Astrocyte (in vitro differentiated cells and primary cell): ENCODE results near the gene JAGN1. TPM values are rescaled to one million over a fixed set of nuclear protein-coding genes. Genes with fewer than 3 reads are reported as not detected.
A peak's percentile ranks its signal among the peaks of the same experiment; 100 is the strongest.

Experiments used
- DNase-seq: peaks from one replicate; pipeline ENCODE4 v3.0.0-alpha.2; 2010; ENCODE audit warnings: low read depth
- FAIRE-seq: peaks from 2 replicates; lab custom pipeline; 2011; peaks lifted over from hg19 to GRCh38; lab: Jason Lieb, UNC
- H2AFZ ChIP-seq: 2 replicates; pipeline ENCODE4 v1.6.0; 2012; ENCODE audit warnings: low read depth, low read length, inconsistent platforms
- H3K27ac ChIP-seq: 2 replicates; pipeline ENCODE4 v1.5.1; 2011; ENCODE audit warnings: low read depth, low read length, inconsistent platforms
- H3K27me3 ChIP-seq: 2 replicates; pipeline ENCODE4 v1.6.0; 2011; ENCODE audit warnings: low read length, inconsistent platforms; ENCODE audit not compliant: insufficient read depth
- H3K36me3 ChIP-seq: 2 replicates; pipeline ENCODE4 v1.5.1; 2011; ENCODE audit warnings: low read length, inconsistent platforms; ENCODE audit not compliant: insufficient read depth
- H3K4me1 ChIP-seq: 2 replicates; pipeline ENCODE4 v1.5.1; 2011; ENCODE audit warnings: low read length, inconsistent platforms; ENCODE audit not compliant: insufficient read depth
- H3K4me2 ChIP-seq: 2 replicates; pipeline ENCODE4 v1.6.0; 2012; ENCODE audit warnings: low read length, inconsistent platforms
- H3K4me3 ChIP-seq: 2 replicates; pipeline ENCODE4 v1.5.1; 2011; ENCODE audit warnings: low read depth, mild to moderate bottlenecking, low read length, inconsistent platforms; ENCODE audit not compliant: insufficient read depth
- H3K79me2 ChIP-seq: 2 replicates; pipeline ENCODE4 v1.6.0; 2012; ENCODE audit warnings: mild to moderate bottlenecking, low read length, inconsistent platforms; ENCODE audit not compliant: insufficient read depth
- H3K9ac ChIP-seq: 2 replicates; pipeline ENCODE4 v1.6.0; 2012; ENCODE audit warnings: mild to moderate bottlenecking, low read length, inconsistent platforms
- H3K9me3 ChIP-seq: 2 replicates; pipeline ENCODE4 v1.5.1; 2012; ENCODE audit warnings: low read depth, mild to moderate bottlenecking, low read length, inconsistent platforms; ENCODE audit not compliant: insufficient read depth
- H4K20me1 ChIP-seq: 2 replicates; pipeline ENCODE4 v1.6.0; 2012; ENCODE audit warnings: low read length, inconsistent platforms; ENCODE audit not compliant: insufficient read depth
- H3K27ac Mint-ChIP-seq: one replicate; pipeline ENCODE4 v1.8.0; 2021; ENCODE audit warnings: mild to moderate bottlenecking, mixed read lengths; ENCODE audit not compliant: unreplicated experiment
- H3K27me3 Mint-ChIP-seq: one replicate; pipeline ENCODE4 v1.8.0; 2021; ENCODE audit warnings: low read depth, mixed read lengths; ENCODE audit not compliant: unreplicated experiment
- H3K36me3 Mint-ChIP-seq: one replicate; pipeline ENCODE4 v1.8.0; 2021; ENCODE audit warnings: low read depth, mixed read lengths; ENCODE audit not compliant: unreplicated experiment
- H3K4me1 Mint-ChIP-seq: one replicate; pipeline ENCODE4 v1.8.0; 2021; ENCODE audit warnings: low read depth, mixed read lengths; ENCODE audit not compliant: unreplicated experiment
- H3K4me3 Mint-ChIP-seq: one replicate; pipeline ENCODE4 v1.8.0; 2021; ENCODE audit warnings: mild to moderate bottlenecking, moderate library complexity, mixed read lengths; ENCODE audit not compliant: unreplicated experiment
- H3K9me3 Mint-ChIP-seq: one replicate; pipeline ENCODE4 v1.8.0; 2021; ENCODE audit warnings: mild to moderate bottlenecking, mixed read lengths; ENCODE audit not compliant: unreplicated experiment
- EZH2 ChIP-seq: IDR thresholded peaks from 2 replicates; pipeline ENCODE4 v1.6.1; 2012; ENCODE audit warnings: mild to moderate bottlenecking, low read length, inconsistent platforms; ENCODE audit not compliant: insufficient read depth
- total RNA-seq: library from RNA; stranded (reverse); gene quantifications from 2 replicates; pipeline ENCODE4 v1.2.1, GENCODE V29; 2021
- TF ChIP-seq, protein P1 (sequence below): IDR thresholded peaks from 2 replicates; pipeline ENCODE4 v1.5.1; 2011; ENCODE audit warnings: low read depth, mild to moderate bottlenecking, inconsistent platforms, low read length, moderate library complexity; ENCODE audit not compliant: insufficient read depth

Gene JAGN1
- total RNA-seq, 1 donor from 2014 or later: 31.7 TPM

GRCh38 chr3:9934235-9934621, 43.8 kb downstream of the JAGN1 start:
- TF ChIP-seq, protein P1, sequence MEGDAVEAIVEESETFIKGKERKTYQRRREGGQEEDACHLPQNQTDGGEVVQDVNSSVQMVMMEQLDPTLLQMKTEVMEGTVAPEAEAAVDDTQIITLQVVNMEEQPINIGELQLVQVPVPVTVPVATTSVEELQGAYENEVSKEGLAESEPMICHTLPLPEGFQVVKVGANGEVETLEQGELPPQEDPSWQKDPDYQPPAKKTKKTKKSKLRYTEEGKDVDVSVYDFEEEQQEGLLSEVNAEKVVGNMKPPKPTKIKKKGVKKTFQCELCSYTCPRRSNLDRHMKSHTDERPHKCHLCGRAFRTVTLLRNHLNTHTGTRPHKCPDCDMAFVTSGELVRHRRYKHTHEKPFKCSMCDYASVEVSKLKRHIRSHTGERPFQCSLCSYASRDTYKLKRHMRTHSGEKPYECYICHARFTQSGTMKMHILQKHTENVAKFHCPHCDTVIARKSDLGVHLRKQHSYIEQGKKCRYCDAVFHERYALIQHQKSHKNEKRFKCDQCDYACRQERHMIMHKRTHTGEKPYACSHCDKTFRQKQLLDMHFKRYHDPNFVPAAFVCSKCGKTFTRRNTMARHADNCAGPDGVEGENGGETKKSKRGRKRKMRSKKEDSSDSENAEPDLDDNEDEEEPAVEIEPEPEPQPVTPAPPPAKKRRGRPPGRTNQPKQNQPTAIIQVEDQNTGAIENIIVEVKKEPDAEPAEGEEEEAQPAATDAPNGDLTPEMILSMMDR: peak; percentile 13
- TF ChIP-seq EZH2: no peak
- H3K27ac ChIP-seq: peak overlapping the region; percentile 80
- H3K9ac ChIP-seq: peak overlapping the region; percentile 82
- H3K4me1 ChIP-seq: peaks cover 9% of the 10 kb centered on the region
- no peak for FAIRE-seq
- H3K27me3 ChIP-seq: no peaks in the 10 kb centered on the region
- H3K4me3 ChIP-seq: peak overlapping the region; percentile 77
- peak; percentile 24 for DNase-seq
- H3K9me3 Mint-ChIP-seq: peaks cover 3% of the 10 kb centered on the region
- H4K20me1 ChIP-seq: no peaks in the 10 kb centered on the region
- peak overlapping the region; percentile 85 for H3K4me2 ChIP-seq
- H3K9me3 ChIP-seq: no peaks in the 10 kb centered on the region
- H3K4me3 Mint-ChIP-seq: peak overlapping the region; percentile 92
- H3K36me3 Mint-ChIP-seq: peaks cover 26% of the 10 kb centered on the region
- H2AFZ ChIP-seq: peak overlapping the region; percentile 93
- peaks cover 2% of the 10 kb centered on the region for H3K4me1 Mint-ChIP-seq
- no peaks in the 10 kb centered on the region for H3K36me3 ChIP-seq
- no peaks in the 10 kb centered on the region for H3K79me2 ChIP-seq
- peak overlapping the region; percentile 86 for H3K27ac Mint-ChIP-seq
- H3K27me3 Mint-ChIP-seq: no peaks in the 10 kb centered on the region

DNA sequence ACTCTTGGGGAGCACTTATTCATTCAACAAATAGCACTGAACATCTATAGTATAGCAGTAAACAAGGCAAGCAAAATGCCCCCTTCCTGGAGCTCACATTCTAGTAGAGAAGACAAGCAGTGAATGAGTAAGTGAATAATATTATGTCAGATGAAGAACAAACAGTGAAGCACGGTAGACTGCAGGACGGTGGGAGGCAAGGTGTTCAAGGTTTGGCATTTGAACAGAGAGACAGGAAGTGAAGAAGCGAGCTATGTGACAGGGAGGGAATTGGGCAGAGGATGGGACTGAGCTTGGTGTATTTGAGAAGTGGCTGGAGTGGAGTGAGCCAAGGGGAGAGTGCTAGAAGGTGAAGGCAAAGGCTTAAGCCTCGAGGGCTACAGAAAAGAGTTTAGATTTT, 44.6 kb downstream of the JAGN1 start:
- no peak overlapping the region for H2AFZ ChIP-seq
- Mint-ChIP-seq H3K27ac (no peak overlapping the region), H3K4me3 (peak overlapping the region; percentile 92), H3K9me3 (peaks cover 3% of the 10 kb centered on the region), H3K4me1 (peaks cover 2% of the 10 kb centered on the region), H3K36me3 (peaks cover 19% of the 10 kb centered on the region), H3K27me3 (no peaks in the 10 kb centered on the region)
- H3K4me3 ChIP-seq: no peak overlapping the region
- FAIRE-seq (no peak), DNase-seq (no peak)
- no peaks in the 10 kb centered on the region for H3K9me3 ChIP-seq
- no peaks in the 10 kb centered on the region for H3K79me2 ChIP-seq
- peaks cover 9% of the 10 kb centered on the region for H3K4me1 ChIP-seq
- H3K36me3 ChIP-seq: no peaks in the 10 kb centered on the region
- H3K9ac ChIP-seq: no peak overlapping the region
- peak overlapping the region; percentile 85 for H3K4me2 ChIP-seq
- no peak overlapping the region for H3K27ac ChIP-seq
- H3K27me3 ChIP-seq: no peaks in the 10 kb centered on the region
- no peaks in the 10 kb centered on the region for H4K20me1 ChIP-seq
- TF ChIP-seq EZH2: no peak
- TF ChIP-seq, protein P1: no peak

DNA sequence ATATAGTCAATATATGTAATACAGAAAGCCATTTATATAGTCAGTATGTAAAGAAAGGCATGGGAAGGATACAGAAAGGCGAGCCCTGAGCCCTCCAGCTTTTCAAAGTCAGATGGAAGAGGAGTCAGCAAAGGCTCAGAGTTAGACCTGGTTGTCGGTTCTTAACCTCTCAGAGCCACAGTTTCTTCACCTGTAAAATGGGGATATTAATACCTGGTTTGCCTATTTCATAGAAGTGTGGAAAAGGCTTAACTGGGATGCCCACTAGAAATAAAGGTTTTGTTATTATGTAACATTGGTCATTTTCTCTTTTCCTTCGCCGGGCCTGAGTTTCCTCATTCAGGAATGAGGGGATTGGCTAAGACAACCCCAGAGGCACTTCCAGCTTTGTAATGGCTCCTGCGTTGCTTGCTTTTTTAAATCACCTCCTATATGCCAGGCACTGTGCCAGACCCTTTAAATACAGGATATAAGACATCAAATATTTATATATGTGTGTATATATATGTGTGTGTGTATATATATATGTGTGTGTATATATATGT, 45.6 kb downstream of the JAGN1 start:
- no peak overlapping the region for H2AFZ ChIP-seq
- no peak overlapping the region for H3K9ac ChIP-seq
- DNase-seq (no peak), FAIRE-seq (no peak)
- no peak overlapping the region for H3K27ac Mint-ChIP-seq
- H3K36me3 Mint-ChIP-seq: peaks cover 10% of the 10 kb centered on the region
- H3K36me3 ChIP-seq: no peaks in the 10 kb centered on the region
- H3K4me3 Mint-ChIP-seq: no peak overlapping the region
- H3K4me1 ChIP-seq: peaks cover 9% of the 10 kb centered on the region
- H3K27me3 ChIP-seq: no peaks in the 10 kb centered on the region
- no peaks in the 10 kb centered on the region for H3K9me3 ChIP-seq
- H3K4me3 ChIP-seq: no peak overlapping the region
- H3K27ac ChIP-seq: no peak overlapping the region
- H3K4me1 Mint-ChIP-seq: peaks cover 2% of the 10 kb centered on the region
- TF ChIP-seq, protein P1: no peak
- no peak for TF ChIP-seq EZH2
- H3K9me3 Mint-ChIP-seq: no peaks in the 10 kb centered on the region
- H3K79me2 ChIP-seq: no peaks in the 10 kb centered on the region
- H3K27me3 Mint-ChIP-seq: no peaks in the 10 kb centered on the region
- no peaks in the 10 kb centered on the region for H4K20me1 ChIP-seq
- H3K4me2 ChIP-seq: no peak overlapping the region
